SK-N-SH (cell line): ENCODE measurements around the gene ZFC3H1. TPM values are rescaled to one million over a fixed set of nuclear protein-coding genes. Genes with fewer than 3 reads are reported as not detected.

Experiments
- CTCF ChIA-PET: fragments of 300-600, 350-600 bp; formaldehyde crosslinking; extraction: SDS; loops from one replicate; lab custom pipeline; 2021; lab: Yijun Ruan, JAX
- POLR2A ChIA-PET: fragments of 350-600 bp; sonication (Branson Sonifier 250); formaldehyde crosslinking; extraction: SDS; loops from one replicate; lab custom pipeline; 2020; ENCODE audit warnings: antibody characterized with exemption, inconsistent platforms; lab: Yijun Ruan, JAX
- DNase-seq: peaks from one replicate; pipeline ENCODE4 v3.0.0; 2012
- H2AFZ ChIP-seq: fragments of 200-600 bp; sonication (generic); 2 replicates; pipeline ENCODE4 v1.8.1; 2016; ENCODE audit warnings: antibody characterized with exemption, mild to moderate bottlenecking, low read depth
- H3F3A ChIP-seq: fragments of 200-600 bp; sonication (generic); replicated peaks from 2 replicates; pipeline ENCODE3; 2016; ENCODE audit warnings: antibody characterized with exemption, mild to moderate bottlenecking; ENCODE audit not compliant: insufficient read depth
- H3K27ac ChIP-seq, 2 experiments: fragments of 200-500 bp in 1 of 2; fragments of 200-600 bp in 1 of 2; sonication (Bioruptor generic) in 1 of 2; sonication (generic), shearing (Covaris generic) in 1 of 2; 2 replicates each; pipeline versions ENCODE4 v1.5.1 to v1.6.1; 2014 to 2016; ENCODE audit warnings: low read depth in 2 of 2, inconsistent platforms in 1 of 2, low read length in 1 of 2, mild to moderate bottlenecking in 1 of 2, mixed read lengths in 1 of 2
- H3K27me3 ChIP-seq: fragments of 200-600 bp; sonication (generic), shearing (Covaris generic); 2 replicates; pipeline ENCODE4 v1.6.1; 2016; ENCODE audit warnings: mixed run types; ENCODE audit not compliant: insufficient read depth
- H3K36me3 ChIP-seq, 2 experiments: fragments of 200-500 bp in 1 of 2; fragments of 200-600 bp in 1 of 2; sonication (Bioruptor generic) in 1 of 2; sonication (generic) in 1 of 2; replicated peaks in 1 of 2; 2 replicates each; pipeline versions ENCODE3 to v1.5.1; 2014 to 2016; ENCODE audit warnings: low read length in 1 of 2, mild to moderate bottlenecking in 1 of 2; ENCODE audit not compliant: insufficient read depth in 2 of 2, control insufficient read depth in 1 of 2
- H3K4me1 ChIP-seq, 2 experiments: fragments of 200-500 bp in 1 of 2; fragments of 200-600 bp in 1 of 2; sonication (Bioruptor generic) in 1 of 2; sonication (generic), shearing (Covaris generic) in 1 of 2; 2 replicates each; pipeline versions ENCODE4 v1.5.1 to v1.6.1; 2014 to 2016; ENCODE audit warnings: low read depth in 1 of 2, low read length in 1 of 2, mixed run types in 1 of 2; ENCODE audit not compliant: insufficient read depth in 2 of 2, control insufficient read depth in 1 of 2
- H3K4me2 ChIP-seq: fragments of 200-600 bp; sonication (generic), shearing (Covaris generic); 2 replicates; pipeline ENCODE4 v1.6.1; 2017; ENCODE audit warnings: mixed run types
- H3K4me3 ChIP-seq, 2 experiments: fragments of 200-500 bp in 1 of 2; fragments of 200-600 bp in 1 of 2; sonication (Bioruptor generic) in 1 of 2; sonication (generic), shearing (Covaris generic) in 1 of 2; 2 replicates each; pipeline versions ENCODE4 v1.5.1 to v1.8.1; 2014 to 2016; ENCODE audit warnings: low read depth in 2 of 2, inconsistent platforms in 1 of 2, low read length in 1 of 2, mild to moderate bottlenecking in 1 of 2, mixed read lengths in 1 of 2, moderate library complexity in 1 of 2
- H3K79me2 ChIP-seq: fragments of 200-600 bp; sonication (generic); 2 replicates; pipeline ENCODE4 v1.8.1; 2017; ENCODE audit warnings: mild to moderate bottlenecking; ENCODE audit not compliant: insufficient read depth
- H3K9ac ChIP-seq: fragments of 200-600 bp; sonication (generic); 2 replicates; pipeline ENCODE4 v1.6.1; 2017; ENCODE audit warnings: mixed run types
- H3K9me2 ChIP-seq: fragments of 200-600 bp; sonication (generic); 2 replicates; pipeline ENCODE4 v1.6.1; 2017; ENCODE audit warnings: mixed run types
- H3K9me3 ChIP-seq: fragments of 200-600 bp; sonication (generic); 2 replicates; pipeline ENCODE4 v1.6.1; 2017; ENCODE audit warnings: mixed run types, mild to moderate bottlenecking, moderate library complexity
- H4K20me1 ChIP-seq: fragments of 200-600 bp; sonication (generic); 2 replicates; pipeline ENCODE4 v1.6.1; 2017; ENCODE audit warnings: mild to moderate bottlenecking, mixed run types; ENCODE audit not compliant: insufficient read depth
- CHD2 ChIP-seq: fragments of 150-350 bp; IDR thresholded peaks from 2 replicates; pipeline ENCODE4 v1.6.1; 2018; ENCODE audit warnings: low read length; ENCODE audit not compliant: partially characterized antibody
- GATA2 ChIP-seq: sonication (generic); formaldehyde crosslinking; IDR thresholded peaks from 2 replicates; pipeline ENCODE4 v1.5.0; 2020; ENCODE audit warnings: mild to moderate bottlenecking, missing genetic modification reagents
- RCOR1 ChIP-seq: fragments of 150-350 bp; IDR thresholded peaks from 2 replicates; pipeline ENCODE4 v1.6.1; 2017; ENCODE audit warnings: antibody characterized with exemption, low read length
- RXRA ChIP-seq: IDR thresholded peaks from 2 replicates; pipeline ENCODE4 v1.4.0; 2012; ENCODE audit warnings: low read depth, mild to moderate bottlenecking, borderline replicate concordance
- TAF1 ChIP-seq: IDR thresholded peaks from 2 replicates; pipeline ENCODE4 v1.6.1; 2012; ENCODE audit warnings: low read depth, mild to moderate bottlenecking, low read length, moderate library complexity, borderline replicate concordance
- TCF12 ChIP-seq: IDR thresholded peaks from 2 replicates; pipeline ENCODE4 v1.4.0; 2012
- WGBS: methylation state at CpG from one replicate; pipeline ENCODE4 v1.1.6; 2017; ENCODE audit warnings: low lambda C conversion rate; 5-methylcytosine and 5-hydroxymethylcytosine counted together
- polyA plus RNA-seq, 3 experiments: library from polyadenylated mRNA; depleted of rRNA; stranded (reverse); fragments of >200 nt; gene quantifications; 2 replicates each; pipeline ENCODE4 v1.2.3, GENCODE V29; 2012
- TF ChIP-seq, protein P1 (sequence below): fragments of 150-350 bp; IDR thresholded peaks from 2 replicates; pipeline ENCODE4 v1.6.1; 2016; ENCODE audit warnings: mild to moderate bottlenecking, low read depth, low read length
- TF ChIP-seq, protein P2 (sequence below): IDR thresholded peaks from 2 replicates; pipeline ENCODE4 v1.4.0; 2012; ENCODE audit warnings: low read depth, borderline replicate concordance
- TF ChIP-seq, protein P3 (sequence below): fragments of 200-600 bp; sonication (generic); IDR thresholded peaks from 2 replicates; pipeline ENCODE4 v1.6.1; 2017; ENCODE audit warnings: antibody characterized with exemption, mild to moderate bottlenecking, moderate library complexity

ZFC3H1 gene
- polyA plus RNA-seq, 1 of the 3 experiments (the other 2 are of a cell fraction): 19.1 TPM

DNA sequence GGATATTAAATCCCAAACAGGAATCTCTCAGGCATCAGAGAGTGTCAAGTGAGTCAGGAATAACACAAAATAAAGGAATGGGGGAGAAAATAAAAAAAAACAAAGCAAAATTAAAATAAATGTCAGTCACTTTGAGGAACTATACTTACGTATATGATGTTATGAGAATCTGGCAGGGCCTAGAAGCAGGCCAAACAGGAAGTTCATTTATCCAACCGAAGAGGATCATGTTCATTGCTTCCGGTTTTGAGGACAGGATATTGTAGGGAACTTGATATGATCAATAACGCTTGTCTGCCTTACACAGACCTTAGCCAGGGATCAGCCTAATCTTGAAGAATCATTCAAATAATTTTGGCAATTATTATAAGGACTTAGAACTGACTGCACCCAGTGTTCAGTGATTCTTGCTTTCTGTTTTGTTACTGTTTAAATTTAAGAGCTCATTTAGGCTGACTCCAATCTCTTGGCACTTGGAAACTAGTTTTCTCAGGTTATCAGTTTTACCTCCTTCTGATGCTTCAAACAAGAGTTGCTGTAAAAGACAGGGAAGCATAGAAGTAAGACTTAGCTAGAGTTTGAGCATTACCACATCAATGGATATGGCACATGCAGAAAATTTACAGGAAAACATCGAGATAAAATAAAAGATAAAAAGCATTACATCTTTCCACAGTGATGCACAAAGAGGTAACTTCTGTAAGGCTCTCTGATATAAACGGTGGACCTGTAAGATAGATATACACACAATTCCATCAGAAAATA is 53.4 kb downstream of the ZFC3H1 start:
- H3K36me3 ChIP-seq: peaks cover 88 to 92% of the 10 kb centered on the region in 2 experiments
- CTCF ChIA-PET: no interaction called here

DNA sequence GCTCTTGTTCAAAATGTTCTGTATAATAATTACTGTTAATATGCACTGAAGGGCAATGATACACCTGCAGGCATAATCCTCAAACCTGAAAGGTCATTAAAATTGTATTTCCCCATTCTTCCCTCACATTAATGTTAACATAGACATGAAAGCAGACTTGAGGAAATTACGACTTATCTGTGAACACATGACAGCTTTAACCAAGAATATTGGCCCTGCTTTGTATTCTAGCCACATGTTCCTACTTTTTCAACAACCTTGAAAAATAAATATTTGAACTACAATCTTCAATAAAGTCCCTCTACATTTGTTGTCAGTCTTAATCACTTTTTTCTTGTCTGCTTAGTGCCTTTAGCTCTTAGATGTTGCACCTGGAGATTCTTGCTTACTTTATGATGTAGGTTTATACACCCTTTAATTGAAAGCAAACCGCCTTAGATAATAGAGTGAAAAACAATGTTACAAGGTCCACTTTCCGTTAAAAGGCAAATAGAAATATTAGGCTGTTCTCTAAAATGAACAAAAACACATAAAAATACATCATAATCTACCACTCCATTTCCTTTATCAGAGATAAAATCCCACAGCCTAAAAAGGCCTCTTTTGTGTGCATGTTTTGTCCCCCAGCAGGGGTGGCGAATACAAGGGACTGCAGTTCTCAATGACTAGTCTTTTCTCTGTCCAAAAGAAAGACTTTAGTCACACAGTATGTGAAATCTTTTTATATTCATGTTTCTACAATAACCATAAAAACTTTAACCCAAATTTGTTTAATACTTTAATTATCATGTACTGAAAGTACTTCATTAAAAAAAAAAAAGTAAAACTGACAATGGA is 55.9 kb downstream of the ZFC3H1 start:
- ChIA-PET POLR2A (no interaction called here), CTCF (interaction anchor here (1.1 to 1.7 kb wide), 4 partner anchors 29 to 192 kb away, joined by 3 to 11 read pairs (median 4); no protein-coding TSS in a partner anchor)
- Histone ChIP-seq H3K27me3 (no peaks in the 10 kb centered on the region), H3F3A (no peaks in the 10 kb centered on the region), H2AFZ (no peak overlapping the region), H3K79me2 (no peaks in the 10 kb centered on the region), H3K9me3 (no peaks in the 10 kb centered on the region), H3K4me1 (no peaks in the 10 kb centered on the region; a peak in 1 of 4 replicates), H3K27ac (no peak overlapping the region), H3K36me3 (peaks cover 66 to 70% of the 10 kb centered on the region in 2 experiments), H3K4me2 (no peak overlapping the region), H3K9ac (no peak overlapping the region), H3K9me2 (no peaks in the 10 kb centered on the region), H4K20me1 (no peaks in the 10 kb centered on the region), H3K4me3 (no peak overlapping the region)
- TF ChIP-seq TCF12: no peak
- TF ChIP-seq, protein P1, sequence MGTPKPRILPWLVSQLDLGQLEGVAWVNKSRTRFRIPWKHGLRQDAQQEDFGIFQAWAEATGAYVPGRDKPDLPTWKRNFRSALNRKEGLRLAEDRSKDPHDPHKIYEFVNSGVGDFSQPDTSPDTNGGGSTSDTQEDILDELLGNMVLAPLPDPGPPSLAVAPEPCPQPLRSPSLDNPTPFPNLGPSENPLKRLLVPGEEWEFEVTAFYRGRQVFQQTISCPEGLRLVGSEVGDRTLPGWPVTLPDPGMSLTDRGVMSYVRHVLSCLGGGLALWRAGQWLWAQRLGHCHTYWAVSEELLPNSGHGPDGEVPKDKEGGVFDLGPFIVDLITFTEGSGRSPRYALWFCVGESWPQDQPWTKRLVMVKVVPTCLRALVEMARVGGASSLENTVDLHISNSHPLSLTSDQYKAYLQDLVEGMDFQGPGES: no peak
- no peak for TF ChIP-seq TAF1
- no peak for TF ChIP-seq RCOR1
- TF ChIP-seq GATA2: no peak
- TF ChIP-seq, protein P2, sequence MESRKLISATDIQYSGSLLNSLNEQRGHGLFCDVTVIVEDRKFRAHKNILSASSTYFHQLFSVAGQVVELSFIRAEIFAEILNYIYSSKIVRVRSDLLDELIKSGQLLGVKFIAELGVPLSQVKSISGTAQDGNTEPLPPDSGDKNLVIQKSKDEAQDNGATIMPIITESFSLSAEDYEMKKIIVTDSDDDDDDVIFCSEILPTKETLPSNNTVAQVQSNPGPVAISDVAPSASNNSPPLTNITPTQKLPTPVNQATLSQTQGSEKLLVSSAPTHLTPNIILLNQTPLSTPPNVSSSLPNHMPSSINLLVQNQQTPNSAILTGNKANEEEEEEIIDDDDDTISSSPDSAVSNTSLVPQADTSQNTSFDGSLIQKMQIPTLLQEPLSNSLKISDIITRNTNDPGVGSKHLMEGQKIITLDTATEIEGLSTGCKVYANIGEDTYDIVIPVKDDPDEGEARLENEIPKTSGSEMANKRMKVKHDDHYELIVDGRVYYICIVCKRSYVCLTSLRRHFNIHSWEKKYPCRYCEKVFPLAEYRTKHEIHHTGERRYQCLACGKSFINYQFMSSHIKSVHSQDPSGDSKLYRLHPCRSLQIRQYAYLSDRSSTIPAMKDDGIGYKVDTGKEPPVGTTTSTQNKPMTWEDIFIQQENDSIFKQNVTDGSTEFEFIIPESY: no peak
- no peak for TF ChIP-seq CHD2
- DNase-seq: no peak
- WGBS: 97% methylated on average over 4 of the region's 4 CpGs

More for the DNA sequence above, 53.4 kb downstream of the ZFC3H1 start:
- POLR2A ChIA-PET: no interaction called here
- H3K4me3 ChIP-seq: no peak overlapping the region
- H3K9me2 ChIP-seq: no peaks in the 10 kb centered on the region
- no peaks in the 10 kb centered on the region for H3K79me2 ChIP-seq
- no peak overlapping the region; a peak in 1 of 4 replicates for H3K27ac ChIP-seq
- H3K4me1 ChIP-seq: no peaks in the 10 kb centered on the region; a peak in 1 of 4 replicates
- WGBS: 90% methylated on average over 6 of the region's 6 CpGs
- no peaks in the 10 kb centered on the region for H4K20me1 ChIP-seq
- H3K9ac ChIP-seq: no peak overlapping the region
- no peak overlapping the region for H2AFZ ChIP-seq
- no peaks in the 10 kb centered on the region for H3K9me3 ChIP-seq
- DNase-seq: no peak
- TF ChIP-seq, protein P3, sequence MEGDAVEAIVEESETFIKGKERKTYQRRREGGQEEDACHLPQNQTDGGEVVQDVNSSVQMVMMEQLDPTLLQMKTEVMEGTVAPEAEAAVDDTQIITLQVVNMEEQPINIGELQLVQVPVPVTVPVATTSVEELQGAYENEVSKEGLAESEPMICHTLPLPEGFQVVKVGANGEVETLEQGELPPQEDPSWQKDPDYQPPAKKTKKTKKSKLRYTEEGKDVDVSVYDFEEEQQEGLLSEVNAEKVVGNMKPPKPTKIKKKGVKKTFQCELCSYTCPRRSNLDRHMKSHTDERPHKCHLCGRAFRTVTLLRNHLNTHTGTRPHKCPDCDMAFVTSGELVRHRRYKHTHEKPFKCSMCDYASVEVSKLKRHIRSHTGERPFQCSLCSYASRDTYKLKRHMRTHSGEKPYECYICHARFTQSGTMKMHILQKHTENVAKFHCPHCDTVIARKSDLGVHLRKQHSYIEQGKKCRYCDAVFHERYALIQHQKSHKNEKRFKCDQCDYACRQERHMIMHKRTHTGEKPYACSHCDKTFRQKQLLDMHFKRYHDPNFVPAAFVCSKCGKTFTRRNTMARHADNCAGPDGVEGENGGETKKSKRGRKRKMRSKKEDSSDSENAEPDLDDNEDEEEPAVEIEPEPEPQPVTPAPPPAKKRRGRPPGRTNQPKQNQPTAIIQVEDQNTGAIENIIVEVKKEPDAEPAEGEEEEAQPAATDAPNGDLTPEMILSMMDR: no peak
- TF ChIP-seq RXRA: no peak
- TF ChIP-seq, protein P1: no peak
- TF ChIP-seq GATA2: no peak
- no peak for TF ChIP-seq CHD2
- TF ChIP-seq, all 33 proteins: peak for 0
- H3K27me3 ChIP-seq: no peaks in the 10 kb centered on the region
- H3K4me2 ChIP-seq: no peak overlapping the region
- H3F3A ChIP-seq: no peaks in the 10 kb centered on the region
